Endothelial cell of umbilical vein (primary cell): ENCODE measurements around the gene ENO2.

Experiments
- CTCF ChIP-seq, 2 donors: IDR thresholded peaks; 1 replicate in 1 of 2; 2 replicates in 1 of 2; pipeline ENCODE4 v1.5.1; 2011; ENCODE audit warnings: low read length in 2 of 2, mild to moderate bottlenecking in 2 of 2, moderate library complexity in 2 of 2, control low read depth in 1 of 2, inconsistent platforms in 1 of 2, low read depth in 1 of 2; ENCODE audit not compliant: insufficient read depth in 1 of 2; ENCODE audit errors: extremely low read depth in 1 of 2
- EZH2 ChIP-seq: IDR thresholded peaks from 2 replicates; pipeline ENCODE4 v1.6.1; 2012; ENCODE audit warnings: borderline replicate concordance, low read depth, mild to moderate bottlenecking, moderate library complexity, low read length, inconsistent platforms; ENCODE audit not compliant: severe bottlenecking
- POLR2A ChIP-seq: IDR thresholded peaks from 2 replicates; pipeline ENCODE4 v1.6.1; 2012; ENCODE audit warnings: low read depth, mild to moderate bottlenecking, control low read depth, low read length
- POLR2AphosphoS5 ChIP-seq: IDR thresholded peaks from 2 replicates; pipeline ENCODE4 v1.6.1; 2012; ENCODE audit warnings: low read depth, mild to moderate bottlenecking, control low read depth, low read length, moderate library complexity; ENCODE audit not compliant: insufficient read depth

GRCh38 chr12:6946033-6946919, 31.9 kb downstream of the ENO2 start:
- TF ChIP-seq CTCF (IDR thresholded peaks at IDR 0.05; ENCODE audit: extremely low read depth in 1 of 2, insufficient read depth in 1 of 2, low read depth in 1 of 2, low read length in 2 of 2) (no peak), POLR2AphosphoS5 (no peak), POLR2A (no peak), EZH2 (no peak)
